GM10248 (cell line): ENCODE measurements around the gene NDUFV1.

Experiments used
- CTCF ChIA-PET: fragments of 300-600 bp; sonication (Branson Sonifier 250); formaldehyde crosslinking; extraction: SDS; loops from one replicate; lab custom pipeline; 2021; ENCODE audit warnings: antibody characterized with exemption; lab: Yijun Ruan, JAX
- POLR2A ChIA-PET: fragments of 350-650 bp; sonication (Branson Sonifier 250); formaldehyde crosslinking; extraction: SDS; loops from one replicate; lab custom pipeline; 2020; ENCODE audit warnings: antibody characterized with exemption; lab: Yijun Ruan, JAX
- DNase-seq: peaks from one replicate; pipeline ENCODE4 v3.0.0; 2012; ENCODE audit errors: extremely low spot score
- TF ChIP-seq, protein P1 (sequence below): IDR thresholded peaks from 2 replicates; pipeline ENCODE4 v1.5.1; 2012; ENCODE audit warnings: mild to moderate bottlenecking, low read depth; ENCODE audit errors: extremely low read depth, missing control alignments, control extremely low read depth

NDUFV1 gene

DNA sequence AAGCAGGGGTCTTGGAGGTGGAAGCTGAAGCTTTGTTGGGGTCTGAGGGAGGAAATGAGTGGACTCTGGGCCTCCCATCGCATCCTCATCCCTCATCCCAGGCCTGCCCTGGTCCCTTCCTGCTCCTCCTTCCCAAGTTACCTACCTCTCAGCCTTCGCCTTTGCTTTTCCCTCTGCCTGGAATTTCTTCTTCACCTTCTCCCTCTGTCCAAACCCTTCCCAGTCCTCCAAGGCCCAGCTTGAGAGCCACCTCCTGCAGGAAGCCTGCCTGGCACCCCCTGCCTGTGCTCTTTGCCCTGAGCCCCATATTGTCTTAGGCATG, 25.1 kb downstream of the NDUFV1 start:
- TF ChIP-seq, protein P1, sequence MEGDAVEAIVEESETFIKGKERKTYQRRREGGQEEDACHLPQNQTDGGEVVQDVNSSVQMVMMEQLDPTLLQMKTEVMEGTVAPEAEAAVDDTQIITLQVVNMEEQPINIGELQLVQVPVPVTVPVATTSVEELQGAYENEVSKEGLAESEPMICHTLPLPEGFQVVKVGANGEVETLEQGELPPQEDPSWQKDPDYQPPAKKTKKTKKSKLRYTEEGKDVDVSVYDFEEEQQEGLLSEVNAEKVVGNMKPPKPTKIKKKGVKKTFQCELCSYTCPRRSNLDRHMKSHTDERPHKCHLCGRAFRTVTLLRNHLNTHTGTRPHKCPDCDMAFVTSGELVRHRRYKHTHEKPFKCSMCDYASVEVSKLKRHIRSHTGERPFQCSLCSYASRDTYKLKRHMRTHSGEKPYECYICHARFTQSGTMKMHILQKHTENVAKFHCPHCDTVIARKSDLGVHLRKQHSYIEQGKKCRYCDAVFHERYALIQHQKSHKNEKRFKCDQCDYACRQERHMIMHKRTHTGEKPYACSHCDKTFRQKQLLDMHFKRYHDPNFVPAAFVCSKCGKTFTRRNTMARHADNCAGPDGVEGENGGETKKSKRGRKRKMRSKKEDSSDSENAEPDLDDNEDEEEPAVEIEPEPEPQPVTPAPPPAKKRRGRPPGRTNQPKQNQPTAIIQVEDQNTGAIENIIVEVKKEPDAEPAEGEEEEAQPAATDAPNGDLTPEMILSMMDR, result no peak
- DNase-seq, result no peak
- ChIA-PET CTCF (interaction anchor here (2.5 to 7.7 kb wide), 5 partner anchors 7 to 35 kb away, joined by 7 to 142 read pairs (median 31); partner anchors contain the start of genes ACY3 and TBX10), POLR2A (no interaction called here)

DNA sequence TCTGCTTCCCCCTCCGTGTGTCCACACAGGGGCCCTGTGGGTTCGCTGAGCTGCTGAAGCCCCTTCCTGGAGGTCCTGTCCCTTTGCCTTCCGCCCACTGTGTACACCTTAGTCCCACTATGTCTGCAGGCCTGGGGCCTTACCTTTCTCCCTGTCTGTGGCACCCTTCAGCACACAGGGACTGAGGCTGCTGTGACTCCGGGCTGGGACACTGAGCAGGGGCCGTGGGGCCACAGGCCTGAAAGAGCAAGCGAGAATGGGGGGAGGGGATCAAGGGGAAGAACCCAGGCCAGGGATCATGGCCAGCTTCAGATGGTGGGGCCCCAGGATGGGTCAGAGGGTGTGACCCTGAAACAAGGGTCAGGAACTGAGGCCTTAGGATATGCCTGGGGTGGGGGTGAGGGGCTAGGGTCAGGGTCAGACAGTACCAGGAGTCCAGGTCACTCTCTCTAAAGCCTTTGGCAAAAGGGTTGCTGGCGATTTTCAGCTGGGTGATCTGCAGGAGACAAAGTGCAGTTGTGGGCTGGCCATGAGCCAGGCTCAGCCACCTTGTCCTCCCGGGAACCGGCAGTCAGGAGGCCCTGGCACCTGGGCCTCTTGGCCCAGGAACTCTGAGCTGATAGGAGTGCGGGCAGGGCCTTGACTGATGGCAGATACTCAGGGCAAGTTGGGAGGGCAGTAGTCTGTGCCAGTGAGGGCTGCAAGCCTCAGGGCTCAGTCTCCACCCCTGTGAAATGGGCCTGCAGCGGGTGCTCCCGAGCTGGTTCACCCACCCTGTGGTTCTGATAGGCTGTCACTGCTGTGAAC, 25.6 kb downstream of the NDUFV1 start:
- ChIA-PET POLR2A (no interaction called here), CTCF (interaction anchor here (2.5 to 7.7 kb wide), 4 partner anchors 16 to 35 kb away, joined by 7 to 142 read pairs (median 46); partner anchors contain the start of gene ACY3)
- DNase-seq, result no peak
- TF ChIP-seq, protein P1, result no peak

DNA sequence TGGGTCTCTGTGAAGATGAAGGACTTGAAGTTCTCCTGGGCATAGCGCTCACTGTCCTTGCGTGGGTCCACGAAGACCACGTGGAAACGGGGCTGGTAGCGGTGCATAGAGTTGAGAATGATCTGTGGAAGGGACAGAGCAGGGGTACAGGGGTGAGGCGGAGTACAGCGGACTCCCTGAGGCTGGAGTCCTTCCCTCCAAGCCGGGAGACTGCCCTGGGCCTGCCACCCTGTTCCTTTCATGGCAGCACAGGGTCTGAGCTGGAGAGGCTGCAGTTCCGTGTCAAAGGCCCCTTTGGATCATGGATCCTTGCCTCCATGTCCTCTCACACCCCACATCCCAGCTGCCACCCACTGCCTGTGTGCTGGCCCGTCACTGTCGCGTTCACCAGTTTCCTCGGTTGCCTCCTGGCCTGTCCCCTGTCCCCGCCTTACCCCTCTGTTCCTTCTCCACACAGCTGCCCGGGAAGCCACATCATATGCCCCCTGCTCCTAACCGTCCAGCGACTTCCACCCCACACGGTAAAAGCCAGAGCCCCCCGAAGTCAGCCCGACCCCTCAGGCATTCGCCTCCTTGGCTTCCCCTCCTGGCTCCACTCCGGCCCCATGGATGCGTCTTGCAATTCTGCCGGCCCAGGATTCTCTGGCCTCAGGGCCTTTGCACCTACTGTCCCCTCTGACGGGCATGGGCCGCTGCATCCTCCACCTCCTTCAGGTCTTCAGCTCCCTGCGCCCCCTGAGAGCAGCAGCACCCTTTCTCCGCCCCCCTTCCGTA, 26.4 kb downstream of the NDUFV1 start:
- ChIA-PET POLR2A (no interaction called here), CTCF (interaction anchor here (2.5 to 7.7 kb wide), 4 partner anchors 14 to 27 kb away, joined by 7 to 142 read pairs (median 60); partner anchors contain the start of gene ACY3)
- TF ChIP-seq, protein P1, result no peak
- no peak for DNase-seq

DNA sequence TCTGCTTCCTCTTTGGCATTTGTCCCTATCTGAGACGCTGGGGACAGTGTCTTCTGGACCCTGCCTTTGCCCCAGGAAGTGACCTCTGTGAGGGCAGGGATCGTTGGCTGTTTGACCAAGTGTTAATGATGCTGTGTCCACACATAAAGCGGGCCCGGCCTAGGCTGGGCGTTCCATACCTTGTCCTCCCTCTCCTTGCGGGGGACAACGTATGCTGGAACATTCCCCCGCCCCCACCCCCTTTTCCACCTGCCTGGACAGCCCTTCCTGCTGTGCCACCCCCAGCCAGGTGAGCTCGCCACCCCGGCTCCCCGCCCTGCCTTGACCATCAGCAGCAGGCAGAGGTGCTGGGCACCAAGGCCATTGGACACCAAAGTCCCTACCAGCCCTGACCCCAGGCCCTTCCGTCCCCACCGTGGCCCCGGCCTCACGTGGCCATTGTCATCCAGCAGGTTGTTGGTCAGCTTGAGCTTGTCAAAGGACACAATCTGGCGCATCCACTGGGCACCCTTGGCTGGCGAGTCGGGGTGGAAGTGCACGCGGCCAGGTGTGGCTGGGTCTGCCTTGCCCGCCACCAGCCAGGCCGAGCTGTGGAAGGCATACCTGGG, 27.1 kb downstream of the NDUFV1 start:
- TF ChIP-seq, protein P1, result no peak
- DNase-seq, result no peak
- ChIA-PET POLR2A (no interaction called here), CTCF (interaction anchor here (2.5 to 6.3 kb wide), 2 partner anchors 13 to 20 kb away, joined by 7 to 49 read pairs; no protein-coding TSS in a partner anchor)

DNA sequence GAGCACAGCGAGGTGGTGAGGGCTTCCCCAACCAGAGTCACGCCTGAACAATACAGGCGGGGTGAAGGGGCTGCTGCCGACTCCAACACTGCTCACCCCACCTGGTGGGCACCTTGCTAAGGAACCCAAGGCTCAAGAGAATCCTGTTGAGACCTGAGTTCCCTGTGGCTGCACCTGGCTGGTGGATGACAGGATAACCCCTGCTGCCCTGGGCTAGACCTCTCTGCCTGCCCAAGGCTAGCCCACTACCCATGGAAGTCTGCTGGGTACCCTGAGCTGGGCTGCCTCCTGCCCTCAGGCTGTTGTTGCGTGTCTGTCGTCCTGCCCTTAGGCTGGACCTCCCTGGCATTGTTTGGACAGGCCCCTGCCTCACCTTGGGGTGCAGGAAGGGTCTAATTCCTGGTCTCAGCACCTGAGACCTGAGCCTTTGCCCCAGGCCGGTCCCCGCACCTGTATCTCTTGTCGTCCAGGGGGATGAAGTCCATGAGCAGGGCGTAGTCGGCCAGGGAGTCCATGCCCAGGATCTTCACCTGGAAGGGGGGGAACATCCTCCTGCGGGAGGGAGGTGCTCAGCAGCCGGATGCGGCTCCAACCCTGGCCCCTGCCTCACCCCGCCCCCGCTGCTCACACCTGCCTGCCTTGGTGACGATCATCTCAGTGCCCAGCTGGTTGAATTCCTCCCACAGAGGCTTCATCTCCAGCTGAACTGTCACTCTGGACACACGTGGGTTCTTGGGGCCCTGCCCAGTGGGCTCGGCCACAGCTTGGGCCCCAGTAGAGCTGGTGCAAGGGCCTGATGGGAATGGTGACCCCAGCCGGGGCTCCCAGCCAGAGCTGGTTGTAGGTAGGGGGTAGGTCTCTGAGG, 27.9 kb downstream of the NDUFV1 start:
- ChIA-PET POLR2A (no interaction called here), CTCF (interaction anchor here (1.7 to 6.3 kb wide), 3 partner anchors 12 to 51 kb away, joined by 4 to 49 read pairs (median 7); partner anchors contain the start of gene GSTP1)
- TF ChIP-seq, protein P1, result no peak
- no peak for DNase-seq

DNA sequence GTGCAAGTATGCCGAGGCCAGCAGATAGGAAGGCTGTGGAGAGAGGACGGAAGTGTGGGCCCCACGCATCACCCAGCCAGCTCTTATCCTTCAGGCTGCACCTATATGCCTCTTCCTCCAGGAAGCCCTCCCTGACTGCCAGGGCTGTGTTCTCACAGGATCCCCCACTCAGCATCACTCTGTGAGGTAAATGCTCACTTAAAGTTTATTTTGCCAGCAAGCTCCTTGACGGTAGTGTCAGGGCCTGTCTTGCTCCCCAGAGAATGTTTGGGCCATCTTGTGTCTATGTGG, 28.4 kb downstream of the NDUFV1 start:
- TF ChIP-seq, protein P1, result no peak
- ChIA-PET CTCF (interaction anchor here (1.4 to 6.3 kb wide), 3 partner anchors 12 to 51 kb away, joined by 3 to 49 read pairs (median 4); partner anchors contain the start of gene GSTP1), POLR2A (no interaction called here)
- DNase-seq, result no peak
